SIG-M5 (cell line): Measurements from ENCODE around the gene DDR2.
"Not testable (repeated sequence)": the region's sequence is repeated elsewhere in the genome, so short reads cannot be mapped to it uniquely, and the experiment has no call there.

Experiments
- DNase-seq: peaks from one replicate; lab custom pipeline; 2025; lab: John Stamatoyannopoulos, UW

DDR2 gene

DNA sequence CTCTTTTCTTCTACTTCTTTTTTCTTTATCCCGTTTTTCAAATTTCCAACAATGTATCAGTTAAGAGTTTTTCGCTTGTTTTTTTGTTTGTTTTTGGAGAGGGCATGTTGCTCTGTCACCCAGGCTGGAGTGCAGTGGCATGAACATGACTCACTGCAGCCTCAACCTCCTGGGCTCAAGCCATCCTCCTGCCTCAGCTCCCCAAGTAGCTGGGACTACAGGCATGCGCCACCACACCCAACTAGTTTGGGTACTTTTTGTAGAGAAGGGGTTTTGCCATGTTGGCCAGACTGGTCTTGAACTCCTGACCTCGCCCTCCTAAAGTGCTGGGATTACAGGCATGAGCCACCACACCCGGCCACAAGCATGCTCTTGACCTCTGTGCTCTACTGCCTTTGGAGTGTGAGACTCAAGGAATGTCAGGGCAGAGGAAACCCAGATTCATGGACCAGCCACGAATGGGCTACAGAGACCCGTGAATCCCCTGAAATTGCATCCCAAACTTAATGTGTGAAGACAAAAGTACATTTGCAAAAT, 93.1 kb downstream of the DDR2 start:
- no peak for DNase-seq

GRCh38 chr1:162726555-162726954, 94.3 kb downstream of the DDR2 start:
- no peak for DNase-seq

DNA sequence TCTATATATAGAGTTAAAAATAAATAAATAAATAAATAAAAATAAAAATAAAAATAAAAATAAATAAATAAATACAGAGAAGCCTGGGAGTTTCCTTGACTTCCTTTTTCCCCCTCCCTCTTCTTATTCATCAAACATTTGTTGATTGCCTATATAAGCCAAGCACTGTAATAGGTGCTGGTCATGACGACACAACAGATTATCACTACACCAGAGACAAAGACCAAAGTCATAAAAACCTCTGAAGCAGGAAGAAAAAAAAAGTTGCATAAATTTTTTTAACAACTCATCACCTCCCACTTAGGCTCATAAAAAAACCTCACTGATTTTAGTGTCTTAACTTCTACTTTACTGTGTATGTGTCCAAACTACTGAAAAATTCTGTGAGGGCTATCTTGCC, 95.2 kb downstream of the DDR2 start:
- DNase-seq = not testable (repeated sequence)

- DNase-seq = no peak
Measured at GRCh38 chr1:162728573-162728972, 96.3 kb downstream of the DDR2 start.

GRCh38 chr1:162729195-162729774, 97.0 kb downstream of the DDR2 start:
- DNase-seq = not testable (repeated sequence)

GRCh38 chr1:162732094-162732493, 99.8 kb downstream of the DDR2 start:
- no peak for DNase-seq

GRCh38 chr1:162732566-162733335, 100.5 kb downstream of the DDR2 start:
- DNase-seq = no peak

DNA sequence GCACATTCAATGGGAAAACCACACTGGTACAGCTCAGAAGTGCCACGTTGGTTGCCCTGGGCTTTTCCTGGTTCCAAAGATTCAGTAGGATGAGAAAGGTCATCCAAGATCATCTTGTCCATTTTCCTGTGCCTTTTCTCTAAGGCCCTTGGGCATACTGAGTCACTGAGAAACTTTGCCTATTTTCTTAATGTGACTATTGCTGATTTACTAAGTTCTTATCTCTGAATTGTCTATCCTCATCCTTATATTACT, 101.0 kb downstream of the DDR2 start:
- no peak for DNase-seq

GRCh38 chr1:162734047-162734446, 101.8 kb downstream of the DDR2 start:
- DNase-seq = no peak

DNA sequence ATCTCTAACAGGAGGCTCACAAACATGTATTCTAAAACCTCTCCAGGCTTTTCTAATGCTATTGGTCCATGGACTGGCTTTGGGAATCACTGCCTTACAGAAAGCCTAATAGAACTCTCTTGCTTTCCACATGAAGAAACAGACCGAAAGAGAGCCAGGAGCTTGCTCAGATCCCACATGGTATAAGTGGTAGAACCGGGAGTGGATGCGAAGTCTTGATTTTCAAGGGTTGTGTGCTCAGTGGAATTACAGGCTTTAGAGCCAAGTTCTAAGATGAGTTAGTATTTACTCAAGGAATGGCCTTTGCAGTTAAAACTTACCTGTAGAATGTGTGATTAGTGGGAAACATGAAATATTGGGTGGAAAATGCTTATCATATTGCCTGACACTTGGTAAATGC, 103.9 kb downstream of the DDR2 start:
- DNase-seq = no peak

DNA sequence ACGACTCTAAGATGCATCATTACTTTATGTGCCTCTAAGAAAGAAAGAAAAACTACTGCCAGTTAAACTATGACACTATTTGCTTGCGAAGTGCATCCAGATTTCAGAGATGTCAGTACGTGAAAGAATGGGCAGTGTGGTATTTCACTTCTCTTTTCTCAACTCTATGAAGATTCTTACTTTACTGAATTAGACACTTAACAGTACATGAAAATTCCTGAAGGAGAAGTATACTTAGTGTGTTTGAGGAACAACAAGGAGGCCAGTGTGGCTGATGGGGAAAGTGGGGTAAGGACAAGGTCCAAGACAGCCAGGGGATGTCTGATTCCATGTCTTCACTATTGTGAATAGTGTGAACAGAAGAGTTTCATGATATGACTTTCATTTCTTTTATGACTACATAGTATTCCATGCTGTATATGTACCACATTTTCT, 104.4 kb downstream of the DDR2 start:
- no peak for DNase-seq

GRCh38 chr1:162740755-162741154, 108.5 kb downstream of the DDR2 start:
- no peak for DNase-seq

DNA sequence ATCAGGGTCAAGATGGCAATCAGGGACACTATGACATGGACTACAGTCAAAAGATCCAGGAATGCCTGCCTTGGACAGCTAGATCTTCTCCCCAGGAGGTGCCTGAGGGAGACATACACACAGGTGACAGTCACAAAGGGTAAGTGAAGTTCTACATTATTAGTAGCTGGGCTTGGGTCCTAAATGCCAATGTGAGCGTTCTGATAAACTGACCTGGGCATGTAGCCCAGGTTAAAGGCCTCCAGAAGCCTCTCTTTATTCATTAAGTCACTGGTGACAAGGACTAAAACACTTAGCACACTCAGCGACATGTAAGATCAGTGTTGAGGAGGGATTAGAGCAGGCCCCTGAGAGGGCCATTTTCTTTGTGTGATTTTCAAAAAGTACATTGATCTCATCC, 109.3 kb downstream of the DDR2 start:
- DNase-seq = no peak

DNA sequence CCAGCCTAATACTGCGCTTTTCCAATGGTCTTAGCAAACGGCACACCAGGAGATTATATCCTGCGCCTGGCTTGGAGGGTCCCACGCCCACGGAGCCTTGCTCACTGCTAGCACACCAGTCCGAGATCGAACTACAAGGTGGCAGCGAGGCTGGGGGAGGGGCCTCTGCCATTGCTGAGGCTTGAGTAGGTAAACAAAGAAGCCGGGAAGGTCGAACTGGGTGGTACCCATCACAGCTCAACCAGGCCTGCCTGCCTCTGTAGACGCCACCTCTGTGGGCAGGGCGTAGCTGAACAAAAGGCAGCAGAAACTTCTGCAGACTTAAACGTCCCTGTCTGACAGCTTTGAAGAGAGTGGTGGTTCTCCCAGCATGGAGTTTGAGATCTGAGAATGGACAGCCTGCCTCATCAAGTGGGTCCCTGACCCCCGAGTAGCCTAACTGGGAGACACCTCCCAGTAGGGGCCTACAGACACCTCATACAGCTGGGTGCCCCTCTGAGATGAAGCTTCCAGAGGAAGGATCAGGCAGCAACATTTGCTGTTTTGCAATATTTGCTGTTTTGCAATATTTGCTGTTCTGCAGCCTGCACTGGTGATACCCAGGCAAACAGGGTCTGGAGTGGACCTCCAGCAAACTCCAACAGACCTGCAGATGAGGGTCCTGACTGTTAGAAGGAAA, 114.1 kb downstream of the DDR2 start:
- DNase-seq = not testable (repeated sequence)

DNA sequence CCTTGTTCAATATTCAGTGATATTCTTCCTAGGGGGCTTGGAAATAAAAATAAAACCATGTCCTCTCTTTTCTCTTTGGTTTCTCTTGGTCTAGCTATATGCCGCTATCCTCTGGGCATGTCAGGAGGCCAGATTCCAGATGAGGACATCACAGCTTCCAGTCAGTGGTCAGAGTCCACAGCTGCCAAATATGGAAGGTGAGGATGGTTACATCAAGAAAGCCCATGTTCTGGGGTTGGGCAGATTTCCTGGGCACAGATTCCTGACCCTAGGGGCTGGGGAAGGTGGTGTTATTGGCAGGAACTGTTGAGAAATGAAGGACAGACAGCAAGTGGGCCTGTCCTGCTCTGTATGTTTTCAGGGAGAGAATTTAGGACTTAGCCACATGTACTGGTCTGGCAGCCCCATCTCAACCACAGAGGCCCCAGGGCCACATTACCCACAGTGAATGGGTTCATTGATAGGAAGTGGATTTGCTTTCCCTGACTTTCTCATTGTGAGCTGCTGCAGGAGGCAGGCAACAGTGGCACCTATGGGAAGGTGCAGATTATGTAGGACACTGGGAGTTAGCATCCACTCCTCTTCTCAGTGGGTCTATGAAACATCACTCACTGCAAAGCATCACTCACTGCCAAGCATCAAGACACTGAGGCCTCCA, 120.9 kb downstream of the DDR2 start:
- no peak for DNase-seq

DNA sequence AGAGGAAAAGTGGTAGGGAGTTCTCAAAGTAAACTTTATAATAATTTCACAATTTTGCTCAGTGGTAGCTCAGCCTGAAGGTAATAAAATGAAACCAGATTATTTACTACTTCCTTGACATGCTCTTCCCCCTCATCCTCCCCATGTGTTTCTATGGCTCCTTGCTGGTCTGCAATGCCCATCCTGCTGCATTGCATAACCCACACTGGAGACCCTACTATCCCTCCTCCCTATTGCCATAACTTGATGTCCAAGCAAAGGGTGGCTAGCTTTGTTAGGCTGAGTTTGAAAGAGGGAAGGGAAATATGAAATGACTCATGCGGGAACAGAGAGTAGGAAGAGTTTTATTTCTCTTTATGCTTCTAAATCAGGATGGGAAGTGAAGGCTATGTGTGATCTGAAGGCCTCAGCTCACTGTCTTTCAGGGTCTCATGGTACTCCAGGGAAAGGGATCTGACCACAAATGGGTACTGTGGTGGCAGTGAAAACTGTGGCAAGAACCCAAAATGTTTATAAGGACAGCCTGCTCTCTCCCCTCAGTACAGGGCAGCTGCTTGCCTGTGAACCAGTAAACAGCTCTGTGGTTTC, 121.8 kb downstream of the DDR2 start:
- no peak for DNase-seq

DNA sequence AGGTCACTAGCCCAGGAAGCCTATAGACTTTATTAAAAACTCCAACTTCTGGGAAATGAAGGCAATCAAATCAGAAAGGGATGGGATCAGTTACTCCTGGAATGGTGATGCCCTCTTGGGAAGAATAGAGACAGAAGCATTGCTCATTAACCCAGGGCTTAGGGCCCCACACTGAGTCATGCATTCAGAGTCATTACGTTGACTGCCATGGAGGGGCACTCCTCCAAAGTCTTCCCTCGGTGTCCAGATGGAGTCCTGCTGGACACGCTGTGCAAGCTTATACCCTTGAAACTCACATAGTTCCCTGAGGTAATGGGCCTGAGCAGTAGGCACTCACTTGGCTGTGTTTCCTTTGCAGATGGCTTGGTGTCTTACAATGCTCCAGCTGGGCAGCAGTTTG, 123.0 kb downstream of the DDR2 start:
- no peak for DNase-seq

- DNase-seq = no peak
Measured at GRCh38 chr1:162756523-162756922, 124.3 kb downstream of the DDR2 start.

DNA sequence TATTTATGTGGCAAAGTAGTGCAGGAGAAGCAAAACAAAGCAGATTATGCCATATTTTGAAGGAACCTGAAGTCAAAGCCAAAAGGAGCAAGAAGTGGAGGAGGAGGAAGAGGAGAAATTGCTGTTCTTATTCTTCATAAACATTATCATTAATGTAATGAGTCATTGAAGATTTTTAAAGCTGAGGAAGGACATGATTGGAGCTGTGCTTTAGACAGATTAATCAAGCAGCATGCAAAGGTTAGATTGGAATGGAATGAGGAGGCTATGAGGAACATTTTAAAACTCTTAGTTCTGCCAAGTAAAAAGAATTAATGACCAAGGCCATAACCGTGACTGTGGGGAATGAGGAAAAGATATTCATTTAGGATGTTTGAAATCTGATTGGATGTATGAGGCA, 125.2 kb downstream of the DDR2 start:
- DNase-seq = no peak

DNA sequence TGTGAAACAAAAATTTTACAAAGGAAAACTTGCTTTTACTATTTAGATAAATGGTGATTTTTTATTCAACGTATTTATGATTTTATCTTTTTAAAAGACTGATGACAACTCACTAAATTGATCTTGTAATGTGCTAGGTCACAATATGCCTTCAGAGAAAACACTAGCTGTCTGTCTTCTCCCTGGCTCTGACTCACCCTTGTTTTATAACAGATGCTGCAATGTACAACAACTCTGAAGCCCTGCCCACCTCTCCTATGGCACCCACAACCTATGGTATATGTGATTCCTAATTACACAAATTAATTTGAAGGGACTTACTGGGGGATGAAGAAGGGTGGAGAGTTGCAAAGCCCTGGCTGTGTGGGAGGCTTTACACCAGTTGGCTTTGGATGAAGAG, 133.5 kb downstream of the DDR2 start:
- no peak for DNase-seq

GRCh38 chr1:162772571-162773154, 140.4 kb downstream of the DDR2 start:
- DNase-seq = no peak

DNA sequence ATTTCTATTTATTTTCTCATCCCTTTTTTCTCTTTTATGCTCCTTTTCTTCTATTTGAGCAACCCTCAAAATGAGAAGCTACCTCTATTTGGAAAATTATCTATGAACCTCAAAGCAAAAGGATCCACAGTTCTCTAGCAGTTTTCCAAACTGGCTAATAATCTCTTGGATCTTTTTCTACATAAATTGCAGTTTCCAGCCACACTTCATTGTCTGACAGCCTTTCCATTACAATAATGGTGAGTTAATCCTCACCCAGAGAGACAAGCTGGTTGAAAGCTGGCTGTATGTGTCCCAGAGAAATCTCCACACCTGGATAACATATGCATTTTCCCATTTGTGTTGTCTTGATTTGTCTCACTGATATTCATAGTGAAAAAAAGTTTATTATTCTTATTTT, 141.7 kb downstream of the DDR2 start:
- no peak for DNase-seq
